ENCODE measurements around the gene PAPOLA. TPM values are rescaled to one million over a fixed set of nuclear protein-coding genes. Genes with fewer than 3 reads are reported as not detected.

Gene PAPOLA
- total RNA-seq, 4 donors from 2014 or later: 113 to 169 (median 133) TPM

- DNase-seq (ENCODE audit: low spot score) (no peak), ATAC-seq (ENCODE audit: low FRiP score) (no peak)
- TF ChIP-seq CTCF (IDR thresholded peaks at IDR 0.05): no peak
Observed at GRCh38 chr14:96573473-96574100, 71.4 kb downstream of the PAPOLA start.

- no peak for TF ChIP-seq CTCF (IDR thresholded peaks at IDR 0.05)
- ATAC-seq (ENCODE audit: low FRiP score) (no peak), DNase-seq (ENCODE audit: low spot score) (no peak)
Observed at GRCh38 chr14:96574171-96574632, 72.0 kb downstream of the PAPOLA start.

GRCh38 chr14:96574633-96575632 lies 72.8 kb downstream of the PAPOLA start:
- no peak for TF ChIP-seq CTCF (IDR thresholded peaks at IDR 0.05)
- peak; percentile 30 for ATAC-seq (ENCODE audit: low FRiP score)
- no peak for DNase-seq (ENCODE audit: low spot score)

DNA sequence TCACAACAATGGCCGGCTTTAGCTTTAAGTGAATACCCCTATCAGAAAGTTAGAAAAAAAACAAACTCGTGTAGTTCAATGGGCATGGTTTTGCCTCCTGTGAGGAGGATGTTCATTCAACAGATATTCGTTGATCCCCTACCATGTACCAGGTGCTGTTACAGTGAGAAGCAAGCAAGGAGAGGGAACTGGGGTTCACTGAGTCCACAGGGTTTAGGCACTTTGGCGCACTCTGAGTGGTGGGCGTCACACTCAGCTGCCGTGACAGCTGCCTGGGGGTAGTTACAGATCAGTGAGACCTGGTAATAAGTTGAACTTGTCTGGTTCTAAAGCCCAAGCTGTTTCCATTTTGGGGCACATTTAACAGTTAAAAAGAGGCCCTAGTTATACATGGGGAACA lies 74.2 kb downstream of the PAPOLA start:
- ATAC-seq (ENCODE audit: low FRiP score) (no peak), DNase-seq (ENCODE audit: low spot score) (no peak)
- no peak for TF ChIP-seq CTCF (IDR thresholded peaks at IDR 0.05)

GRCh38 chr14:96576937-96577336 lies 74.8 kb downstream of the PAPOLA start:
- TF ChIP-seq CTCF (IDR thresholded peaks at IDR 0.05): no peak
- ATAC-seq (ENCODE audit: low FRiP score): no peak
- DNase-seq (ENCODE audit: low spot score): no peak

DNA sequence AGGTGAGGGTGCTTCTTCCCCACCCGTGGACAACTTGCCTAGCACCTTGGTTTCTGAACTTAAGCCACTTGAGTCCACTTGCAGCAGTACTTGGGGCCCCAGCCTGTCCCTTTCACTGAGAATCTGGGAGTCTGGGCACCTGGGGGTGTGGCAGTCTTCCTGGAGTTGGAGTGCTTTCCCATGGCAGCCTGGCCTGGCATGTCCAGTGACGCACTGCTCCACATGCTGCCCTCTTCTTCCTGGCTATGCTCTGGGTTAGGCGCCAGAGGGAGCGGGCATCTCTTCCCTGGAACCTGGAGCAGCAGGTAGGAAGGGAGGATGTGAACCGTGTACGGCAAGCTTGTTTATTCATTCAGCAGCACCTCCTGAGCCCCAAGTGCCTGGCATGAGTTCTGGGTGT lies 76.4 kb downstream of the PAPOLA start:
- ATAC-seq (ENCODE audit: low FRiP score) (no peak), DNase-seq (ENCODE audit: low spot score) (no peak)
- TF ChIP-seq CTCF (IDR thresholded peaks at IDR 0.05): no peak
